ENCODE measurements around the gene RNF5.

- TF ChIP-seq CTCF (IDR thresholded peaks at IDR 0.05) (no peak), EZH2 (IDR thresholded peaks at IDR 0.05; ENCODE audit: borderline replicate concordance, insufficient read depth, low read depth, low read length, poor library complexity, severe bottlenecking) (no peak)
These were observed 21.3 kb upstream of the RNF5 start for GRCh38 chr6:32156891-32157290.

Measured in B cell (primary cell).